SK-N-SH (cell line): ENCODE data around the gene PPP1R14C. TPM values are rescaled to one million over a fixed set of nuclear protein-coding genes. Genes with fewer than 3 reads are reported as not detected.

ENCODE experiments used
- CTCF ChIA-PET: fragments of 300-600, 350-600 bp; formaldehyde crosslinking; extraction: SDS; loops from one replicate; lab custom pipeline; 2021; lab: Yijun Ruan, JAX
- POLR2A ChIA-PET: fragments of 350-600 bp; sonication (Branson Sonifier 250); formaldehyde crosslinking; extraction: SDS; loops from one replicate; lab custom pipeline; 2020; ENCODE audit warnings: antibody characterized with exemption, inconsistent platforms; lab: Yijun Ruan, JAX
- DNase-seq: peaks from one replicate; pipeline ENCODE4 v3.0.0; 2012
- H2AFZ ChIP-seq: fragments of 200-600 bp; sonication (generic); 2 replicates; pipeline ENCODE4 v1.8.1; 2016; ENCODE audit warnings: antibody characterized with exemption, mild to moderate bottlenecking, low read depth
- H3F3A ChIP-seq: fragments of 200-600 bp; sonication (generic); replicated peaks from 2 replicates; pipeline ENCODE3; 2016; ENCODE audit warnings: antibody characterized with exemption, mild to moderate bottlenecking; ENCODE audit not compliant: insufficient read depth
- H3K27ac ChIP-seq, 2 experiments: fragments of 200-500 bp in 1 of 2; fragments of 200-600 bp in 1 of 2; sonication (Bioruptor generic) in 1 of 2; sonication (generic), shearing (Covaris generic) in 1 of 2; 2 replicates each; pipeline versions ENCODE4 v1.5.1 to v1.6.1; 2014 to 2016; ENCODE audit warnings: low read depth in 2 of 2, inconsistent platforms in 1 of 2, low read length in 1 of 2, mild to moderate bottlenecking in 1 of 2, mixed read lengths in 1 of 2
- H3K27me3 ChIP-seq: fragments of 200-600 bp; sonication (generic), shearing (Covaris generic); 2 replicates; pipeline ENCODE4 v1.6.1; 2016; ENCODE audit warnings: mixed run types; ENCODE audit not compliant: insufficient read depth
- H3K36me3 ChIP-seq, 2 experiments: fragments of 200-500 bp in 1 of 2; fragments of 200-600 bp in 1 of 2; sonication (Bioruptor generic) in 1 of 2; sonication (generic) in 1 of 2; replicated peaks in 1 of 2; 2 replicates each; pipeline versions ENCODE3 to v1.5.1; 2014 to 2016; ENCODE audit warnings: low read length in 1 of 2, mild to moderate bottlenecking in 1 of 2; ENCODE audit not compliant: insufficient read depth in 2 of 2, control insufficient read depth in 1 of 2
- H3K4me1 ChIP-seq, 2 experiments: fragments of 200-500 bp in 1 of 2; fragments of 200-600 bp in 1 of 2; sonication (Bioruptor generic) in 1 of 2; sonication (generic), shearing (Covaris generic) in 1 of 2; 2 replicates each; pipeline versions ENCODE4 v1.5.1 to v1.6.1; 2014 to 2016; ENCODE audit warnings: low read depth in 1 of 2, low read length in 1 of 2, mixed run types in 1 of 2; ENCODE audit not compliant: insufficient read depth in 2 of 2, control insufficient read depth in 1 of 2
- H3K4me2 ChIP-seq: fragments of 200-600 bp; sonication (generic), shearing (Covaris generic); 2 replicates; pipeline ENCODE4 v1.6.1; 2017; ENCODE audit warnings: mixed run types
- H3K4me3 ChIP-seq, 2 experiments: fragments of 200-500 bp in 1 of 2; fragments of 200-600 bp in 1 of 2; sonication (Bioruptor generic) in 1 of 2; sonication (generic), shearing (Covaris generic) in 1 of 2; 2 replicates each; pipeline versions ENCODE4 v1.5.1 to v1.8.1; 2014 to 2016; ENCODE audit warnings: low read depth in 2 of 2, inconsistent platforms in 1 of 2, low read length in 1 of 2, mild to moderate bottlenecking in 1 of 2, mixed read lengths in 1 of 2, moderate library complexity in 1 of 2
- H3K79me2 ChIP-seq: fragments of 200-600 bp; sonication (generic); 2 replicates; pipeline ENCODE4 v1.8.1; 2017; ENCODE audit warnings: mild to moderate bottlenecking; ENCODE audit not compliant: insufficient read depth
- H3K9ac ChIP-seq: fragments of 200-600 bp; sonication (generic); 2 replicates; pipeline ENCODE4 v1.6.1; 2017; ENCODE audit warnings: mixed run types
- H3K9me2 ChIP-seq: fragments of 200-600 bp; sonication (generic); 2 replicates; pipeline ENCODE4 v1.6.1; 2017; ENCODE audit warnings: mixed run types
- H3K9me3 ChIP-seq: fragments of 200-600 bp; sonication (generic); 2 replicates; pipeline ENCODE4 v1.6.1; 2017; ENCODE audit warnings: mixed run types, mild to moderate bottlenecking, moderate library complexity
- H4K20me1 ChIP-seq: fragments of 200-600 bp; sonication (generic); 2 replicates; pipeline ENCODE4 v1.6.1; 2017; ENCODE audit warnings: mild to moderate bottlenecking, mixed run types; ENCODE audit not compliant: insufficient read depth
- CHD2 ChIP-seq: fragments of 150-350 bp; IDR thresholded peaks from 2 replicates; pipeline ENCODE4 v1.6.1; 2018; ENCODE audit warnings: low read length; ENCODE audit not compliant: partially characterized antibody
- CTCF ChIP-seq: fragments of 200-600 bp; sonication (generic); IDR thresholded peaks from 2 replicates; pipeline ENCODE4 v1.6.1; 2017; ENCODE audit warnings: antibody characterized with exemption, mild to moderate bottlenecking, moderate library complexity
- EZH2phosphoT487 ChIP-seq: fragments of 200-600 bp; sonication (generic); IDR thresholded peaks from 2 replicates; pipeline ENCODE4 v1.6.1; 2017; ENCODE audit warnings: low read depth, mixed run types, mild to moderate bottlenecking, antibody characterized with exemption, moderate library complexity, borderline replicate concordance
- FOXJ3 ChIP-seq: sonication (generic); formaldehyde crosslinking; IDR thresholded peaks from 2 replicates; pipeline ENCODE4 v1.5.1; 2020; ENCODE audit warnings: mild to moderate bottlenecking, missing genetic modification reagents
- GABPA ChIP-seq: IDR thresholded peaks from 2 replicates; pipeline ENCODE4 v1.4.0; 2012; ENCODE audit warnings: low read depth, mild to moderate bottlenecking
- IRF3 ChIP-seq: fragments of 150-350 bp; IDR thresholded peaks from 2 replicates; pipeline ENCODE4 v1.6.1; 2016; ENCODE audit warnings: mild to moderate bottlenecking, low read depth, low read length
- JUND ChIP-seq: IDR thresholded peaks from 2 replicates; pipeline ENCODE4 v1.4.0; 2012
- MXI1 ChIP-seq: IDR thresholded peaks from 2 replicates; pipeline ENCODE4 v1.6.1; 2012; ENCODE audit warnings: mild to moderate bottlenecking, low read depth, low read length, improper control_type of control experiment
- PBX3 ChIP-seq: IDR thresholded peaks from 2 replicates; pipeline ENCODE4; 2012
- POLR2AphosphoS5 ChIP-seq: IDR thresholded peaks from 2 replicates; pipeline ENCODE4 v1.6.1; 2012; ENCODE audit warnings: low read depth, low read length
- RAD21 ChIP-seq: IDR thresholded peaks from 2 replicates; pipeline ENCODE4 v1.6.1; 2012; ENCODE audit warnings: mild to moderate bottlenecking, low read length
- REST ChIP-seq: IDR thresholded peaks from 2 replicates; pipeline ENCODE4 v1.6.1; 2012; ENCODE audit warnings: mild to moderate bottlenecking, low read depth, low read length, moderate library complexity
- RXRA ChIP-seq: IDR thresholded peaks from 2 replicates; pipeline ENCODE4 v1.4.0; 2012; ENCODE audit warnings: low read depth, mild to moderate bottlenecking, borderline replicate concordance
- SIN3A ChIP-seq: IDR thresholded peaks from 2 replicates; pipeline ENCODE4 v1.6.1; 2012; ENCODE audit warnings: low read depth, mild to moderate bottlenecking, low read length, moderate library complexity, borderline replicate concordance
- TAF1 ChIP-seq: IDR thresholded peaks from 2 replicates; pipeline ENCODE4 v1.6.1; 2012; ENCODE audit warnings: low read depth, mild to moderate bottlenecking, low read length, moderate library complexity, borderline replicate concordance
- TCF12 ChIP-seq: IDR thresholded peaks from 2 replicates; pipeline ENCODE4 v1.4.0; 2012
- TEAD4 ChIP-seq: IDR thresholded peaks from 2 replicates; pipeline ENCODE4 v1.4.0; 2012; ENCODE audit warnings: mild to moderate bottlenecking, borderline replicate concordance; ENCODE audit not compliant: insufficient read depth
- USF2 ChIP-seq: fragments of 150-350 bp; IDR thresholded peaks from 2 replicates; pipeline ENCODE4 v1.6.1; 2017; ENCODE audit warnings: antibody characterized with exemption, low read length, low read depth, borderline replicate concordance
- YY1 ChIP-seq: IDR thresholded peaks from 2 replicates; pipeline ENCODE4 v1.4.0; 2012; ENCODE audit warnings: low read depth, mild to moderate bottlenecking
- WGBS: methylation state at CpG from one replicate; pipeline ENCODE4 v1.1.6; 2017; ENCODE audit warnings: low lambda C conversion rate; 5-methylcytosine and 5-hydroxymethylcytosine counted together
- polyA plus RNA-seq, 3 experiments: library from polyadenylated mRNA; depleted of rRNA; stranded (reverse); fragments of >200 nt; gene quantifications; 2 replicates each; pipeline ENCODE4 v1.2.3, GENCODE V29; 2012

Gene PPP1R14C
- polyA plus RNA-seq, 1 of the 3 experiments (the other 2 are of a cell fraction), result not detected

- CTCF ChIA-PET, result no interaction called here
Observed at GRCh38 chr6:150152891-150153876, 10.3 kb downstream of the PPP1R14C start.

More at GRCh38 chr6:150152891-150153876, 10.3 kb downstream of the PPP1R14C start:
- Histone ChIP-seq H3K9me2 (no peaks in the 10 kb centered on the region), H3K79me2 (no peaks in the 10 kb centered on the region), H3K4me2 (no peak overlapping the region), H3K4me3 (no peak overlapping the region), H3K9me3 (no peaks in the 10 kb centered on the region), H3K36me3 (no peaks in the 10 kb centered on the region), H4K20me1 (no peaks in the 10 kb centered on the region), H3K27me3 (no peaks in the 10 kb centered on the region; the same call in 1 of the 2 replicates), H3F3A (no peaks in the 10 kb centered on the region), H2AFZ (no peak overlapping the region), H3K27ac (no peak overlapping the region), H3K9ac (no peak overlapping the region), H3K4me1 (no peaks in the 10 kb centered on the region)
- WGBS, result under 1% methylated on average over 9 of the region's 9 CpGs
- TF ChIP-seq SIN3A, result no peak
- TF ChIP-seq CTCF, result no peak
- no peak for TF ChIP-seq CHD2
- TF ChIP-seq JUND, result no peak
- TF ChIP-seq TEAD4, result no peak
- TF ChIP-seq PBX3, result no peak
- TF ChIP-seq RXRA, result no peak
- TF ChIP-seq IRF3, result no peak
- TF ChIP-seq REST, result no peak
- no peak for TF ChIP-seq MXI1
- TF ChIP-seq GABPA, result no peak
- TF ChIP-seq TAF1, result no peak
- no peak for TF ChIP-seq YY1
- no peak for TF ChIP-seq TCF12
- TF ChIP-seq RAD21, result no peak
- no peak for TF ChIP-seq FOXJ3 (CRISPR knock-in tag)
- TF ChIP-seq EZH2phosphoT487, result no peak
- no peak for TF ChIP-seq USF2
- TF ChIP-seq POLR2AphosphoS5, result no peak
- POLR2A ChIA-PET, result interaction anchor here (0.6 kb wide), 1 partner anchor 9 kb away, joined by 4 read pairs; no protein-coding TSS in a partner anchor
- no peak for DNase-seq
